Adrenal gland (tissue), 5 donors: ENCODE measurements around the gene RTP4.

Experiments used
- CTCF ChIP-seq, 6 experiments: fragments of 450-650 bp in 4 of 6; fragments of 200-600 bp in 2 of 6; sonication (generic) in 1 of 6; IDR thresholded peaks; 1 replicate in 5 of 6; 2 replicates in 1 of 6; pipeline versions ENCODE4 v1.5.1 to v1.8.0; 2016 to 2021; ENCODE audit warnings: antibody characterized with exemption in 6 of 6, mild to moderate bottlenecking in 2 of 6, moderate library complexity in 1 of 6
- POLR2A ChIP-seq, 2 donors: fragments of 450-650 bp; IDR thresholded peaks; one replicate each; pipeline ENCODE4 v1.6.1; 2017; ENCODE audit warnings: antibody characterized with exemption in 2 of 2, mild to moderate bottlenecking in 2 of 2, moderate library complexity in 1 of 2
- donor health status: DM: no; HTN: no; CAD: no.

- TF ChIP-seq CTCF (IDR thresholded peaks at IDR 0.05) (no peak), POLR2A (IDR thresholded peaks at IDR 0.05) (no peak)
Measured at GRCh38 chr3:187328691-187329090, 39.5 kb upstream of the RTP4 start.
